Stimulated activated CD4-positive, alpha-beta T cell treated with anti-CD3 and anti-CD28 coated beads, TNF-alpha, amount 100 ng/mL, for 48 hours (primary cell): Measurements from ENCODE around the gene SGPP1.
"Not testable (repeated sequence)": the region's sequence is repeated elsewhere in the genome, so short reads cannot be mapped to it uniquely, and the experiment has no call there.

Experiments
- DNase-seq, 3 donors: peaks; one replicate each; pipeline ENCODE4 v3.0.0-alpha.2; 2020; ENCODE audit warnings: low read depth in 3 of 3

Gene SGPP1, protein sequence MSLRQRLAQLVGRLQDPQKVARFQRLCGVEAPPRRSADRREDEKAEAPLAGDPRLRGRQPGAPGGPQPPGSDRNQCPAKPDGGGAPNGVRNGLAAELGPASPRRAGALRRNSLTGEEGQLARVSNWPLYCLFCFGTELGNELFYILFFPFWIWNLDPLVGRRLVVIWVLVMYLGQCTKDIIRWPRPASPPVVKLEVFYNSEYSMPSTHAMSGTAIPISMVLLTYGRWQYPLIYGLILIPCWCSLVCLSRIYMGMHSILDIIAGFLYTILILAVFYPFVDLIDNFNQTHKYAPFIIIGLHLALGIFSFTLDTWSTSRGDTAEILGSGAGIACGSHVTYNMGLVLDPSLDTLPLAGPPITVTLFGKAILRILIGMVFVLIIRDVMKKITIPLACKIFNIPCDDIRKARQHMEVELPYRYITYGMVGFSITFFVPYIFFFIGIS

DNA sequence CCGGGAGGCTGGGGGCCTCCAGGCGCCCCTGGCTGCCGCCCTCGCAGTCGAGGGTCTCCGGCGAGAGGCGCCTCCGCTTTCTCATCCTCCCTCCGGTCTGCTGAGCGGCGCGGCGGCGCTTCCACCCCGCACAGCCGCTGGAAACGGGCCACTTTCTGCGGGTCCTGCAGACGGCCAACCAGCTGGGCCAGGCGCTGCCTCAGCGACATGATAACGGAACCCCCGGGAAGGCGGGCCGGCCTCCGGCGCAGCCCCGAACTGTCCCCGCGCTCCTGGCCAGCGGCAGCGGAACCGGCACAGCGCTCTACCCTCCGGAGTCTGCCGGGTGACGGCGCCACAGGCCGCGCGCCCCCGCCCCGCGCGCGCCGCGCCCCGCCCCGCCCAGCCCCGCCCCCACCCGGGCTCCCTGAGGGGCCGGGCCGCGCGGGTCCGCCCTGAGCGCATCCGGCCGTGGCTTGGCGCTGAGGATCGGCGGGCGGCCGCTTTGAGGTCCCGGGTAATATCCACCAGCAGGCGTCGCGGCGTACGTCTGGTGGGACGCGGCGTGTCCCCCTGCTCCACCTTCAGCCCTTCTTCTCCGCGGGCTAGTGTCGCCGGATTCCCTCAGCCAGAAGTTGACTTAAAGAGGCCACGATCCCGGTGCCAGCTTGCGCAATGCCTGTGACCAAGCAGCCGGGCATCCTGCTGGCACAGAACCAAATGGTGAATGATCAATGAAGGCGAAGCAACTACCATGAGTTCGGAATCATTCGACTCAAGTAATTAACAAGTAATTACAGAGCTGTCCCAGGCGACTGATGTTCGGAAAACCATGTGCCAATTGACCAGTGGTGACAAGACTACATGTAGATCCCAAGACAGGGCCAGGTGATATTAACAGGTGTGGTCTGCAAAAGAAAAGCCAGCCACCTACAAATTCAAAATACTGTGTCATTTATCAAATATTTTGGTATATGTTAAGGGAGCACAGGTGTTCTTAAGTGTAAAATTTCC is at the start of gene SGPP1:
Gene SGPP1 (minus strand): TSS at position 330 of the 993 bp plus-strand sequence. CDS start 121 bp downstream, at position 209.
- DNase-seq, result peak; percentile 56 to 61 (median 57)

DNA sequence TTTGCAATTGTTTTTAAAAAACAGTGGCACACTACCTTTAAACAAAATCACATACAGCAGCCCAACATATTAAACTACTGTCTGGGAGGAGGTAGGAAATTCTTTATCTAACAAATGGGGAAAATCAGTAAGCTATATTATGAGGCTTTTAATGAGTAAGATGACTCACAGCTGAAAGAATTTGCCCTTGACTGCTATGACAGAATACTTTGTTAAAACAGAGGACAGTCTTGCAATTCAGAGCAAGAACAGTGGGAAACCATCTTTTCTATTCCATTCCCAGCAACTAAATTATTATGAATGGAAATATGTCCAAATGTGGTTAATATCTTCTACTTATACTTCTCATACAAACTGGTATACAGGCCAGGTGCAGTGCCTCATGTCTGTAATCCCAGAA is 49.2 kb upstream of the SGPP1 start:
- no peak for DNase-seq

DNA sequence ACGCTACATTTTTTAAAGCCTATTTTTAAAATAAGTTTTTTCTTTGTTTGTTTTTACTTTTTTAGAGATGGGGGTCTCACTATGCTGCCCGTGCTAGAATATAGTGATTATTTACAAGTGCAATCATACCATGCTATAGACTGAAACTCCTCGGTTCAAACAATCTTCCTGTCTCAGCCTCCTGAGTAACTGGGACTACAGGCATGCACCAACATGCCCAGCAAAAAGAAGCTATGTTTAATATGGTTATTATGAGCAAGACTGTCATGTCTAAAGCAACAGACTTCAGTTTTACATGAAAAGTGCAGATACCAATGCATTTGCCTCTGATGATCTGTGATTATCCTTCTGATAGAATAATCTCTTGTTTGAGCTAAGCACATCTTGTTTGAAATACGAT is 45.6 kb upstream of the SGPP1 start:
- no peak for DNase-seq

DNA sequence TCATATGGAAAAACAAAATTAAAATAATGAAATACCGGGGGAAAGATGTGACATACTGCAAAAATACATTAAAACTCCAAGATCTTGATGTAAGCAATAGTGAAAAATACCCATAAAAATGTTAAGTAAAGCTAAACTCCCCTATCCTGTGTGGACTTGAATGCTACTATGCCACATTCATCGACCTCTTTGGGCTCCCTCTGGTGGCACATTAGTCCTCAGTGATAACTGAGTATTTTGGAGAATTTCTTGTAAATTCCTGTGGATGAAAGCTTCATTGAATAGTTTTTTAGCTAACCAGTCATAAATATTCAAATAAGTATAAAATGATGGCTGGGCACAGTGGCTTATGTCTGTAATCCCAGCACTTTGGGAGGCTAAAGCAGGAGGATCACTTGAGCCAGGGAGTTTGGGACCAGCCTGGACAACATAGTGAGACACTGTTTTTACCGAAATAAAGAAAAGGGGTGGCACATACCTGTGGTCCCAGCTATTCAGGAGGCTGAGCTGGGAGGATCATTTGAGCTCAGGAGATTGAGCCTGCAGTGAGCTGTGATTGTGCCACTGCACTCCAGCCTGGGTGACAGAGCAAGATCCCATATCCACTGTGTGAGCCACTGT is 42.4 kb upstream of the SGPP1 start:
- DNase-seq, result peak in 2 of 3 donors; percentile 19 to 27

DNA sequence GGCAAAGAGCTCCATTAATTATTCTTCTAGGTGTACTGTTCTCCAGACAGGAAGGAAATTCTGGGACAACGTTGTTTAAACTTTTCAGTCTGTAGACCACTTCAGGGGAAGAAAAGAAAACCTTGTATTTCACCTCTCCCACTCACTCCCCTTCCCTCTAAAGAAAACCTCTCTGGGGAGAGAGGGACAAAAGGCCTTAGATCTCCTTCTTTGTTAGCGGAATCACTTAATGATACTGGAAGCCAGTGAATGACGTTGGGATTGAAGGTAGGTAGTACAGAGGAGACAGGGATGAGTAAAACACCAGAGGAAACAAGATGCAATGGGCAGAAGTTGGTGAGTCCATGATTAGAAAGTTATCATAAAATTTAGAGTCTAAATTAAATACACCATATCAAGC is 38.7 kb upstream of the SGPP1 start:
- no peak for DNase-seq

DNA sequence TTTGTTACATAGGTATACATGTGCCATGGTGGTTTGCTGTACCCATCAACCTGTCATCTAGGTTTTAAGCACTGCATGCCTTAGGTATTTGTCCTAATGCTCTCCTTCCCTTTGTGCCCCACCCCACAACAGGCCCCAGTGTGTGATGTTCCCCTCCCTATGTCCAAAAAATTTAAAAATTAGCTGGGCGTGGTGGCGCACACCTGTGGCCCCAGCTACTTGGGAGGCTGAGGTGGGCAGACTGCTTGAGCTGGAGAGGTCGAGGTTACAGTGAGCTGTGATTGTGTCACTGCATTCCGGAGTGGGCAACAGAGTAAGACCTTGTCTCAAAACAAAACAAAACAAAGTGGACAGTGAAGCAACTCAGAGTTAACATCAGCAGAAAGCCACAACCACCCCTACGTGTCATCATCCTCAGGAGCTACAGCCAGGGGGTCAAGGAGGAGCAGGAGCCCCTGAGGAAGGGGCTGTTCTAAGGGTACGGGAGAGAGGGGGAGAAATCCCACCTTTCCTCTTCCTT is 36.8 kb upstream of the SGPP1 start:
- DNase-seq, result no peak

DNA sequence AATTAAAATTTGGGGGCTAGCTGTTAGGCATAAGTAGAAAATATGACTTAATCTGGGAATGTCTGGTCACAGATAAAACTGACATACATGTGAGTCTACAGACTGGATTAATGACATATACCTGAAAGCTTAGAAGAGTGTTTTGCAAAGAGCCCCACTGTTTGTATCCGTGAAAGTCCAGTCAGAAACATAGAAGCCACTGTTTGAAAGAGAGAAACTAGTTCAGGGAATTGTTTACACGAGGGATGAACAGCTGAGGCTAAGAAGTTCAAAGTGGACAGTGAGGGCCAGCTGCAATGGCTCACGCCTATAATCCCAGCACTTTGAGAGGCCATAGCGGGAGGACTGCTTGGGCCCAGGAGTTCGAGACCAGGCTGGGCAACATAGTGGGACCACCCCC is 36.2 kb upstream of the SGPP1 start:
- no peak for DNase-seq

DNA sequence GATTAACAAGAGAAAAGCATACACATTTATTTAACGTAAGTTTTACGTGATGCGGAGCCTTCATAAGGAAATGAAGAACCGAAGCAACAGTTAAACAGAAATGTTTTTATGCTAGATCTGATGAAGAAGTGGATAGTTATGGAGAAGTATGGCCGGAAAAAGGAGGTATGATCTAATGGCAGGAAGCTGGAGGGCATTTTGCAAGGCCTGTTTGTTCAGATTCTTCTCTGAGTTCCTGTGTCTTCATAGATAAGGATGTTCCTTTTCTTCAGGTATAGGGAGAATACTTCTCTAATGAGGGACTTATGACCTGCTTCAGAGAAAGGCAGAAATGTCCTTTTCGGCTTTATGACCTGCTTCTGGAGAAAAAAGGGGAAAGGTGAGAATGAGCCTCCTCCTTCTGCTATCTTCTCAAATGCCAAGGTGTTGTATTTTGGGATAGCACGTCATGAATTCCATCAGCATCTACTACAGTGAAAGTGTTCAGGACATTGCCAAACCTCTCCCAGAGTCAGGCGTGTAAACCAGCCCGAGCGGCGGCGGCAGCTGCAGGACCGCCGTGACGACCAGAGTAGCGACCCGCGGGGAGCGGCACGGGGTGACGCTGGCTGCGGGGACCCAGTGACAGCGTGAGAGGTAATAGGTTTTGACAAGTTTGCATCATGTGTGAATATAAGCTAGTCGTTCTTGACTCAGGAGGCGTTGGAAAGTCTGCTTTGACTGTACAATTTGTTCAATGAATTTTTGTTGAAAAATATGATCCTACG is 33.7 kb upstream of the SGPP1 start:
- no peak for DNase-seq

DNA sequence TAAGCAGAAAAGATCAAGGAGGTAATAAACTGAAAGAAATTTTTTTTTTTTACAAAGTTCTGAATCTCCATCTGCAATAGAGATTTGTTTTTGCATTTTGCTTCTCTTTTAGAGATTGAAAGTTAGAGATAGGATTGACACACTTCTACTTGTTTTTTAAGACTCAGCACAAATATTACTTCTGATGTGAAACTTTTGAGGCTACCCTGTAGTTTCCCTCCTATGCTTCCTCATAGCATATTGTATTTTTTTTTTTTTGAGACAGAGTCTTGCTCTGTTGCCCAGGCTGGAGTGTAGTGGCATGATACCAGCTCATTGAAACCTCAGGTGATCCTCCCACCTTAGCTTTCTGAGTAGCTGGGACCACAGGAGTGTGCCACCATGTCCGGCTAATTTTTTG is 32.1 kb upstream of the SGPP1 start:
- no peak for DNase-seq

DNA sequence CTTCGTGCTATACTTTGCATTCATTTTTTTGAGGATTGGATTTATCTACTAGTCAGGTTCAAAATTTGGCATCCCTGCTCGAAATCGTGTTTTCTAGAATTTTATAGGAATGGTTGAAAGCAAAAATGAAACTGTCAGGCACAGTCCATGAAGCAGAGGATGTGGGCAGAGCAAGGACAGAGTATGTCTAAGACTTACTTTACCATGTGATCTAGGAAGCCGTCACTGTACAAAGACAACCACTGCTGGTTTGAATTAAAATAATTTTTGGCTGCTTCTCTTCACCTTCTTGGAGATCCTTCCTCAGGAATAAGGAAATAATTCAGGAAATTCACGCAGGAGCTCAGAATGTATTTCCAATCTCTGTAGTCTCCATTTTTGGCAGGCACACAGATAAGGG is 31.6 kb upstream of the SGPP1 start:
- DNase-seq, result no peak

DNA sequence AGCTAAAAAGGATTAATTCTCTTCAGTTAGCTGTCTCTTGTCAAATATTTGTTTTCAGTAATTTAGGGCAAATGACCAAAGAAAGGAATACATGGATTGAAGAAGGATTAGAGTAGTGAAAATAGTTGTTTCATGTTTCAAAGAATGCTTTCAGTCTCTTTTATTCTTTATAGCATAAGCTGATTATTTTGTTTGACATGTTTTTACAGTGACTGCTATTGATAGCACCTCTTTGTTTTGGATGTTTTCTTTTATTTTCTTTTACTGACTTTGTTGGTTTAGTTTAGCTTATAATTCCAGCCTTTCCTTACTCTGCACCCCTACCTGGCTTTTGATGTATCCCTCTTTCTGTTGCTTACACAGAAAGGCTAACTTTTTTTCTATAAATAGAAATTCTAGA is 29.3 kb upstream of the SGPP1 start:
- DNase-seq, result no peak

DNA sequence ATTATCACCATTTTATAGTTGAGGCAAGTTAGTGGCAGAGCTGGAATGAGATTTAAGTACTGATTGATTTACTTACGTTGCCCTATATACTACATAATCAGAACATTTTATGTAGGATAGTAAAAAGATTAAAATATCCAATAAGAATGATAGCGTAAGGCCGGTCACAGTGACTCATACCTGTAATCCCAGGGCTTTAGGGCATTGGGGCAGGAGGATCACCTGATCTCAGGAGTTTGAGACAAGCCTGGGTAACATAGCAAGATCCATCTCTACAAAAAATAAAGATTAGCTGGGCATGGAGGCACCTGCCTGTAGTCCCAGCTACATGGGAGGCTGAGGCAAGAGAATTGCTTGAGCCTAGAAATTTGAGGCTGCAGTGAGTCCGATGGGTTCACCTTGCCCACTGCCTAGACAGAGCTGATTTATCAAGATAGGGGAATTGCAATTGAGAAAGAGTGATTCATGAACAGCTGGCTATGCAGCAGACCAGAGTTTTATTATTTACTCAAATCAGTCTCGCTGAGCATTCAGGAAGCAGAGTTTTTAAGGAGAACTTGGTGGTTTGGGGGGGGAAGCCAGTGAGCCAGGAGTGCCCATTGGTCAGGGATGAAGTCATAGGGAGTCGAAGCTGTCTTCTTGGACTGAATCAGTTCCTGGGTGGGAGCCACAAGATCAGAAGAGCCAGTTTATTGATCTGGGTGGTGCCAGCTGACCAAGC is 24.7 kb upstream of the SGPP1 start:
- no peak for DNase-seq

DNA sequence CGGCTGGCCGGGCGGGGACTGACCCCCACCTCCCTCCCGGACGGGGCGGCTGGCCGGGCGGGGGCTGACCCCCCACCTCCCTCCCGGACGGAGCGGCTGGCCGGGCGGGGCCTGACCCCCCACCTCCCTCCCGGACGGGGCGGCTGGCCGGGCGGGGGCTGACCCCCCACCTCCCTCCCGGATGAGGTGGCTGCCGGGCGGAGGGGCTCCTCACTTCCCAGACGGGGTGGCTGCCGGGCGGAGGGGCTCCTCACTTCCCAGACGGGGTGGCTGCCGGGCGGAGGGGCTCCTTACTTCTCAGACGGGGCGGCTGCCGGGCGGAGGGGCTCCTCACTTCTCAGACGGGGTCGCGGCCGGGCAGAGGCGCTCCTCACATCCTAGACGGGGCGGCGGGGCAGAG is 23.2 kb upstream of the SGPP1 start:
- DNase-seq, result not testable (repeated sequence)

DNA sequence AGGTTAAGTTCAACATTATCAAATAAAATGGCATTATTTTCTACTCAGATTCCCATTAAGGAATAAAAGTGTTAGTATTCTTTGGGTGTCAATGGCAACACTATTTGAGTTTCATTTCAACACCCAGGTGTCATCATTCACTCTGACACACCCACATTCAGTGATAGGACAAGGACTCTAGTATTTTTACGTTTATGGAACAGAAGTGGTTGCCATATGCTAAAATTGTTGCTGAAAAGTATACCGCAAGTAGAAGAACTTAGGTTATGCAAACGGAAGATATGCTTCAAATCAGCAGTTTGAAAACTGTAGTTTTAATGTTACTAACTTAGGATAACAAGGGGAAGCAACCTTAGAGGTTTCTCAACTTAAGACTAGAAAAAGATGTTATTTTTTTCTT is 20.0 kb upstream of the SGPP1 start:
- no peak for DNase-seq

DNA sequence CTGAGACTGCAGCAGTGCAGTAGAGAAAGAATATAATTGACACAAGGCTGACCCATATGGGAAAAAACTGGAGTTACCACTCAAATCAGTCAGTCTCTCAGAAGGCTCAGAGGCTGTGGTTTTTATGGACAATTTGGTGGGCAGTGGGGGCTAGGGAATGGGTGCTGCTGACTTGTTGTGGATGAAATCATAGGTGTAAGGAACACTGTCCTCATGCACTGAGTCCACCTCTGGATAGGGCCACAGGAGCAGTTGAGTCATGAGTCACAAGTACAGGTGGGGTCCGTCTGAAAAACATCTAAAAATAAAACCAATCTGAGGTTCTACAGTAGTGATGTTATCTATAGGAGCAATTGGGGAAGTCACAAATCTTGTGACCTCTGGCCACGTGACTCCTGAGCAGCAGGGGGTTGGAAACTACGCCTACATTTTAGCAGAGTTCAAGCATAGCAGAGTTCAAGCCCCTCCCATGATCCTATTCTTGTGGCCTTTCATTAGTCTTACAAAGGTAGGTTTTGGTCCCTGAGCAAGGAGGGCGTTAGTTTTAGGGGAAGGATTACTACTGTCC is 18.1 kb upstream of the SGPP1 start:
- no peak for DNase-seq

DNA sequence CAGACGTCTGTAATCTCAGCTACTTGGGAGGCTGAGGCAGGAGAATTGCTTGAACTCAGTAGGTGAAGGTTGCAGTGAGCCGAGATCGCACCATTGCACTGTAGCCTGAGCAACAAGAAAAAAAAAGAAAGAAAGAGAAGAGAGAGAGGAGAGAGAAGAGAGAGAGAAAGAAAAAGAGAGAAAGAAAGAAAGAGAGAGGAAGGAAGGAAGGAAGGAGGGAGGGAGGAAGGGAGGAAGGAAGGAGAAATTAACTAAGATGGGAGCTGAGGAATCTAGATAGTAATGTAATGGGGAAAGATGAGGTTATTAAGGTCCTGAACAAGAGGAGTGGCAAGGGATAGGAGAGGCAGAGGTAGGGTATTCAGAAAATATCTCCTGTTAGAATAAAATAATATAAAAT is 17.4 kb upstream of the SGPP1 start:
- no peak for DNase-seq

DNA sequence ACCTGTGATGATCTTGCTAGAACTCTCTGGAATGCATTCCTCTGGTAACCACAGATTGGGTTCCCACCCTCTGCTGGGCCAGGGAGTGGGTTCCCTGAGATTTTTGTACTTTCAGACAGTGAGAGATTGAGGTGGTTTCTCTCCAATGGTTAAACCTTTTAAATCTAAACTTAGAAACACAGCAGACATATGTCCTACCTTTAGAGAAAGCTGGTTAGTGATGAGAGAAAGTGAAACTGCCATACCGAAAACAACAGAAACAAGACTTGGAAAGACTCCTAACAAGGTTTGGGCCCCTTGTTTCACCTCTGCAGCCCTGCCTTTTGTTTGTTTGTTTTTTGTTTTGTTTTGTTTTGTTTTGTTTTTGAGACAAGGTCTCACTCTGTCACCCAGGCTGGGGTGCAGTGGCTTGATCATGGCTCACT is 9.7 kb upstream of the SGPP1 start:
- DNase-seq, result no peak

DNA sequence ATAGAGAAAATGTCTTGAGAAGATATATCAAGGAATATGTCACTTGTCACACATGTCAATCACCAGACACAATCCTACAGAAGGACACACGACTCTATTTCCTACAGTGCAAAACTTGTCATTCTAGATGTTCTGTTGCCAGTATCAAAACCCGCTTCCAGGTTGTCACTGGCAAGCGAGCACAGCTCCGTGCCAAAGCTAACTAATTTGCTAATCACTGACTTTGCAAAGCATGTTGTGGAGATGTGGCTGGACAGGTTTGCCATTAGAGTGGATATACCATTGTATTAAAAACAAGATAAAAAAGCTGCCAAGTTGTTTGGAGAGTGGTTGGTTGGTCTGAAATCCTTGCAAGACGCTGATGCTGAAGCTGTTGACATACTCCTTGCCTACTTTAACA is 7.9 kb upstream of the SGPP1 start:
- DNase-seq, result no peak

DNA sequence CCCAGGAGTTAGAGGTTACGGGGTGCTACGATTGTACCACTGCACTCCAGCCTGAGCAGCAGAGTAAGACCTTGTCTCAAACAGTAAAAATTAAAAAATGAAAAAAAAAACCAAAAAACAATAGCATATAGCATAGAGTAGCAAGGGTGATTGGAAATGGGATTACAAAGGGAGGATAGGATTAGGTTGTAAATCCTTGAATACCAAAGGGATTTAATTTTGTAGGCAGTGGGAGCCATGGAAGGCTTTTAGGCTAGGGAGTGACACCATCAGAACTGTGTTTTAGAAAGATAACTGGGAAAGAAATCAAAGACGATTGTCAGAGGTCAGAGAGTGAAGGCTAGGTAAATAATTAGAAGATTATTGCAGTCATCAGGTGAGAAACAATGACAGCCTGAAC is 2.8 kb upstream of the SGPP1 start:
- DNase-seq, result no peak

DNA sequence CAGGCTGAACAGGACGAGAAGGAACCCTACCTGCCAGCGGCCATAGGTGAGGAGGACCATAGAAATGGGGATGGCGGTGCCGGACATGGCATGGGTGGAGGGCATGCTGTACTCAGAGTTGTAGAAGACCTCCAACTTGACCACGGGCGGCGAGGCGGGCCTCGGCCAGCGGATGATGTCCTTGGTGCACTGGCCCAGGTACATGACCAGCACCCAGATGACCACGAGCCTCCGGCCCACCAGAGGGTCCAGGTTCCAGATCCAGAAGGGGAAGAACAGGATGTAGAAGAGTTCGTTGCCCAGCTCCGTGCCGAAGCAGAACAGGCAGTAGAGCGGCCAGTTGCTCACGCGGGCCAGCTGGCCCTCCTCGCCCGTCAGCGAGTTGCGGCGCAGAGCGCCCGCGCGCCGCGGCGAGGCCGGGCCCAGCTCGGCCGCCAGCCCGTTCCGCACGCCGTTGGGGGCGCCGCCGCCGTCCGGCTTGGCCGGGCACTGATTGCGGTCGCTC is 582 bp downstream of the SGPP1 start:
- DNase-seq, result peak in 1 of 3 donors; percentile 17
